ENCODE results near the gene HIBADH.

HIBADH gene

DNA sequence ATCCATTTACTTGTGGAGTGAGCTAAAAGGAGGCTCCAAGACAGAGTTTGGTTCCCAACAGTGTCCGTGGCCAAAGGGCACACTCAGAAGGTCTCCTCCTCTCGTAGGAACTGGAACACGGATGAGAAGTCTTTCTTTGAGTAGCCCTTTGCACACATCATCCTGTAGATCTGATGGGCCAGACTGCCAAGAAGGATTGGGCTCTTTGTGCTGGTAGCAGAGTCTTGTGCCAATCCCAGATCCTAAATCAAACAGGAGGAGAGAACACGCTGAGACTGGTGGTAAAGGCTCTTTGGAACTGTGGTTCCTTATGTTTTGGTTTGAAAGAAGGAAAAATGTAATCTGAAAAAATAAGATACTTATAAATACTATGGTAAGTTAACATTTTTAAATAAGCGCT, 136.6 kb downstream of the HIBADH start:
- Histone ChIP-seq H3K4me1 (no peaks in the 10 kb centered on the region), H3K9me3 (no peaks in the 10 kb centered on the region), H3K27me3 (no peaks in the 10 kb centered on the region), H3K36me3 (peaks cover 6% of the 10 kb centered on the region; the same call in 1 of the 2 replicates), H3K4me3 (ENCODE audit: low read depth, low read length) (no peak overlapping the region)
- no peak for DNase-seq
- TF ChIP-seq, protein P1, sequence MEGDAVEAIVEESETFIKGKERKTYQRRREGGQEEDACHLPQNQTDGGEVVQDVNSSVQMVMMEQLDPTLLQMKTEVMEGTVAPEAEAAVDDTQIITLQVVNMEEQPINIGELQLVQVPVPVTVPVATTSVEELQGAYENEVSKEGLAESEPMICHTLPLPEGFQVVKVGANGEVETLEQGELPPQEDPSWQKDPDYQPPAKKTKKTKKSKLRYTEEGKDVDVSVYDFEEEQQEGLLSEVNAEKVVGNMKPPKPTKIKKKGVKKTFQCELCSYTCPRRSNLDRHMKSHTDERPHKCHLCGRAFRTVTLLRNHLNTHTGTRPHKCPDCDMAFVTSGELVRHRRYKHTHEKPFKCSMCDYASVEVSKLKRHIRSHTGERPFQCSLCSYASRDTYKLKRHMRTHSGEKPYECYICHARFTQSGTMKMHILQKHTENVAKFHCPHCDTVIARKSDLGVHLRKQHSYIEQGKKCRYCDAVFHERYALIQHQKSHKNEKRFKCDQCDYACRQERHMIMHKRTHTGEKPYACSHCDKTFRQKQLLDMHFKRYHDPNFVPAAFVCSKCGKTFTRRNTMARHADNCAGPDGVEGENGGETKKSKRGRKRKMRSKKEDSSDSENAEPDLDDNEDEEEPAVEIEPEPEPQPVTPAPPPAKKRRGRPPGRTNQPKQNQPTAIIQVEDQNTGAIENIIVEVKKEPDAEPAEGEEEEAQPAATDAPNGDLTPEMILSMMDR (IDR thresholded peaks at IDR 0.05; ENCODE audit: low read depth, low read length): no peak

DNA sequence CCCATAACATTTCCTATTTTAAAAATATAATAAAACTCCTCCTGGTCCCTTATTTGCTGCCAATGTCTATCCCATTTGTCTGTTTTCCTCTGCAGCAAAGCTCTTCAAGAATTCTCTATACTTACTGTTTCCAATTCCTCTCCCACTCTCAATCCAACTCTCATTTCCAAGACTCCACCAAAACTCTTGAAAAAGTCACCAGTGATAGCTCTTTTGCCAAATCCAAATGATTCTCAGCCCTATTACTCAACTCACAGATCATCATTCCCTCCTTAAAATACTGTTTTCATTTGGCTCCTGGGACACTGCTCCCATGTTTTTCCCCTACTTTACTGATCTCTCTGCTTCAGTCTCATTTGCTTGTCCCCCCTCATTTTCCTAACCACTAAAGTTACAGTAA, 139.4 kb downstream of the HIBADH start:
- no peak for DNase-seq
- H3K4me1 ChIP-seq: no peaks in the 10 kb centered on the region
- TF ChIP-seq, protein P1 (IDR thresholded peaks at IDR 0.05; ENCODE audit: low read depth, low read length): no peak
- H3K27me3 ChIP-seq: no peaks in the 10 kb centered on the region
- H3K36me3 ChIP-seq: peaks cover 4% of the 10 kb centered on the region; the same call in 1 of the 2 replicates
- no peak overlapping the region for H3K4me3 ChIP-seq (ENCODE audit: low read depth, low read length)
- H3K9me3 ChIP-seq: no peaks in the 10 kb centered on the region

DNA sequence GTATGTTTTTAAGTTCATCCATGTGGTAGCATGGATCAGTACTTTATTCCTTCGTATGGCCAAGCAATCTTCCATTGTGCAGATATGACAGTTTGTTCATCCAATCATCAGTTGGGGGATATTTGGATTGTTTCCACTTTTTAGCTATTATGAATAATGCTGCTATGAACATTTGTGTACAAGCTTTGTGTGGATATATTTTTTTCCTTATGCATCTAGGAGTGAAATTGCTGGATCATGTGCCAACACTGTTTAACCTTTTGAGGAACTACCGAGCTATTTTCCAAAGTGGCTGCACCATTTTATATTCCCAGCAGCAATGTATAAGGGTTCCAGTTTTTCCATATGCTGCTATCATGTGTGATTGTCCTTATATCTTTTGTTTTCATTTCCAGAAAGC, 140.1 kb downstream of the HIBADH start:
- Histone ChIP-seq H3K9me3 (no peaks in the 10 kb centered on the region), H3K4me1 (no peaks in the 10 kb centered on the region), H3K4me3 (ENCODE audit: low read depth, low read length) (no peak overlapping the region), H3K36me3 (peaks cover 4% of the 10 kb centered on the region; the same call in 1 of the 2 replicates), H3K27me3 (no peaks in the 10 kb centered on the region)
- DNase-seq: no peak
- TF ChIP-seq, protein P1 (IDR thresholded peaks at IDR 0.05; ENCODE audit: low read depth, low read length): no peak

DNA sequence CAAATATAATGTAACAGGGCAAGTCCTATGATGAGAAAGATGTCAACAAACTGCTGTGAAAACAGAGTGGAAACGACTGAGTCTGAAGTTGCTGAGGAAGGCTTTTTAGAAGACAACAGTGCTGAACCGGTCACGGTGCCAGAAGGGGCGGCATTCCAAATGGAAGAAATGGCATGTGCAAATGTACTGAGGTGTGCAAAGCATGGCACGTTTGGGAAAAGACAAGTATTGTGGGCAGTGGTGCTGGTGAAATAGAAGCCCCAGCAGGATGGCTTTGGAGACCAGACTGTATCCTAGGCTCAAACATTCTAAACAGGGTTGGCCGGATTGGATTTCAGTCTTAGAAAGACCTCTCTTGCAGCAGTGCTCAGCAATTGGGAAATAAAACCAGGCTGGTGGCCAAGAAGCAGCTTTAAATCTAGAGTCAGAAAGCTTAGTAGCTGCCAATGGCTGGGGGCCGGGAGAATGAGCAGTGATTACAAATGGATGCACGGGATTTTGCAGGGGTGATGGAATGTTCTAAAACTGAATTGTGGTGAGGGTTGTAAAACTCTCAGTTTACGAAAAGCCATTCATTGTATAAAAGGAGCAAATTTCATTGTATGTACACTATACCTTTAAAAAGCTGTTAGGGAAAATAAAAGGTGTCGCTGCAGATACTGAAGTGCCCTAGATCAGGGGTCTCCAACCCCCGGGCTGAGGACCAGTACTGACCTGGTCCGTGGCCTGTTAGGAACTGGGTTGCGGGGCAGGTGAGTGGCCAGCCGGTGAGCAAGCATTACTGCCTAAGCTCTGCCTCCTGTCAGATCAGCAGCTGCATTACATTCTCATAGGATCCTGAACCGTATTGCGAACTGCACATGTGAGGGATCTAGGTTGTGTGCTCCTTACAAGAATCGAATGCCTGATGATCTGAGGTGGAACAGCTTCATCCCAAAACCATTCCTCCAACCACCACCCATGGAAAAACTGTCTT, 141.6 kb downstream of the HIBADH start:
- no peak for DNase-seq
- Histone ChIP-seq H3K4me3 (ENCODE audit: low read depth, low read length) (no peak overlapping the region), H3K27me3 (no peaks in the 10 kb centered on the region), H3K36me3 (peaks cover 4% of the 10 kb centered on the region; the same call in 1 of the 2 replicates), H3K4me1 (no peaks in the 10 kb centered on the region), H3K9me3 (no peaks in the 10 kb centered on the region)
- TF ChIP-seq, protein P1 (IDR thresholded peaks at IDR 0.05; ENCODE audit: low read depth, low read length): no peak

DNA sequence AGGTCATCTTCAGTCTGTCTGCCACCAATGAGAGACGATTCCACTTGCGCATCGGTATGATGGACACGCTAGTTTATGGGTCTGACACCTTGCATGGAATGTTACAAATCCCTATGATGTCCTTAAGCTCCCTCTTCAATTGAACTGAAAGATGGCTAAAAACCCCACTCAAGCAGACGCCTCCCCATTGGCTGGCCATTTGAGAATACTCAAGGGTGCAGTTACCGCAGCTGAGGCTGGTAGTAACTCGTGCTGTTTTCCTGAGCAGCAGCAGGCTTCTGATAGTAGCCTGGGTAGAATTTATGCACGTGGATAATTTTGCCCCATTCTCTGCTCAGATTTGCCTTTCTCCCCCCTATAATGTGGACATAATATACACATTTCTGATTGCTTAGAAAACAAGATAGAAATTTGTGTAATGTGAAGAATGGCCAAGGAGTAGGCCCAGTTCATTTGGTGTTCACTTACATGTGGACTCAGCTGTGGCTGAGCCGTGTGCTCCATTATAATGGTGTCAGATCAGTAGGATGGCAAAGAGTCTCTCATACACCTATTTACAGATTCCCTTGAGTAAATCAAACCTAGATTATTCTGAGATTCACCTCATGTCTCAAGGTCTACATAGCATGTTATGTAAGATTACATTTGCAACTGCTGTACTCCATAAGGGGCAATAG, 142.8 kb downstream of the HIBADH start:
- H3K27me3 ChIP-seq: no peaks in the 10 kb centered on the region
- DNase-seq: no peak

More for the DNA sequence above, 142.8 kb downstream of the HIBADH start:
- Histone ChIP-seq H3K4me1 (no peaks in the 10 kb centered on the region), H3K4me3 (ENCODE audit: low read depth, low read length) (no peak overlapping the region), H3K9me3 (no peaks in the 10 kb centered on the region), H3K36me3 (peaks cover under 1% of the 10 kb centered on the region; the same call in 1 of the 2 replicates)
- TF ChIP-seq, protein P1 (IDR thresholded peaks at IDR 0.05; ENCODE audit: low read depth, low read length): no peak
